ENCODE measurements around the gene FAM151A.

DNA sequence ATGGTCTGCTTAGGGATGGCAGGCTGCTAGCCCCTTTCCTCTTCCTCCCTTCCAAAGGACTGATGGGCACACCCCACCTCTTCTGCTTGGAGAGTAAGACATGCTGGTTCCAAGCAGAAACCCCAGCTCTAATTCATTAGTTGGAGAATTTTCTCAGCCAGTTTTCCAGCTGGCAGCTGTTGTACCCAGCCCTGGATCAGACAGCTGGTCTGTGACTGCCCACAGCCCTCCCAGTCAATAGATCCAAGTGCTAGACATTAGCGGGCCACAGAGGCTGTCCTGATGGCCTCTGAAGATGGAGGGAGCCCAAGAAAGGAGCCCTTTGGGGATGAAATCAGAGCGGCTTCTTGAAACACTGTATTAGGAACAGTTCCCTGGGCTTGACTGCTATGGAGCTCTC lies 39.5 kb downstream of the FAM151A start:
- TF ChIP-seq POLR2A (IDR thresholded peaks at IDR 0.05; ENCODE audit: low read depth, low read length) (no peak), POLR2AphosphoS5 (IDR thresholded peaks at IDR 0.05; ENCODE audit: low read depth, low read length) (no peak)

Measured in GM12891 (cell line).